NCI-H2227 (cell line): Measurements from ENCODE around the gene CETP.
"Not testable (repeated sequence)": the region's sequence is repeated elsewhere in the genome, so short reads cannot be mapped to it uniquely, and the experiment has no call there.

ENCODE experiments used
- DNase-seq: peaks from one replicate; lab custom pipeline; 2025; ENCODE audit not compliant: unreplicated experiment; lab: John Stamatoyannopoulos, UW

Gene CETP

GRCh38 chr16:56980792-56981724 is 19.3 kb downstream of the CETP start:
- no peak for DNase-seq

- DNase-seq: no peak
Observed at GRCh38 chr16:56981729-56982271, 20.1 kb downstream of the CETP start.

- DNase-seq: no peak
Observed at GRCh38 chr16:56982695-56983094, 20.9 kb downstream of the CETP start.

- DNase-seq: no peak
Observed at GRCh38 chr16:56983211-56983751, 21.5 kb downstream of the CETP start.

GRCh38 chr16:56984639-56985038 is 22.9 kb downstream of the CETP start:
- no peak for DNase-seq

GRCh38 chr16:56985288-56985961 is 23.7 kb downstream of the CETP start:
- no peak for DNase-seq

GRCh38 chr16:56985962-56986360 is 24.2 kb downstream of the CETP start:
- no peak for DNase-seq

GRCh38 chr16:56986361-56986760 is 24.6 kb downstream of the CETP start:
- DNase-seq: no peak

- not testable (repeated sequence) for DNase-seq
Observed at GRCh38 chr16:56986908-56987307, 25.2 kb downstream of the CETP start.

GRCh38 chr16:56987692-56988091 is 25.9 kb downstream of the CETP start:
- no peak for DNase-seq

GRCh38 chr16:56988161-56988947 is 26.6 kb downstream of the CETP start:
- no peak for DNase-seq

- DNase-seq: peak; percentile 81
Observed at GRCh38 chr16:56988948-56989945, 27.5 kb downstream of the CETP start, which contains the start of gene NLRC5. TSS of gene NLRC5 (plus strand) at chr16:56989557. CDS start at chr16:57020713, 31,156 bp downstream.

GRCh38 chr16:56989988-56990387 is 28.2 kb downstream of the CETP start:
- no peak for DNase-seq

GRCh38 chr16:56990407-56991286 is 28.9 kb downstream of the CETP start:
- no peak for DNase-seq

- not testable (repeated sequence) for DNase-seq
Observed at GRCh38 chr16:56992431-56992830, 30.7 kb downstream of the CETP start.

GRCh38 chr16:56993204-56993603 is 31.5 kb downstream of the CETP start:
- DNase-seq: no peak

GRCh38 chr16:56994311-56994710 is 32.6 kb downstream of the CETP start:
- DNase-seq: no peak

GRCh38 chr16:56995136-56995805 is 33.5 kb downstream of the CETP start:
- no peak for DNase-seq
